DOHH2 (cell line): Measurements from ENCODE around the gene PPHLN1.

ENCODE experiments used
- CTCF ChIP-seq: fragments of 200-600 bp; sonication (generic); IDR thresholded peaks from one replicate; pipeline ENCODE4 v1.5.1; 2014; ENCODE audit warnings: antibody characterized with exemption, mild to moderate bottlenecking, low read depth, low read length; ENCODE audit not compliant: poor library complexity, severe bottlenecking
- EZH2phosphoT487 ChIP-seq: fragments of 200-600 bp; sonication (generic); IDR thresholded peaks from 2 replicates; pipeline ENCODE4 v1.6.1; 2017; ENCODE audit warnings: borderline replicate concordance, mild to moderate bottlenecking, antibody characterized with exemption, low read length, moderate library complexity, mixed read lengths

- TF ChIP-seq CTCF (no peak), EZH2phosphoT487 (no peak)
Observed at GRCh38 chr12:42462486-42462885, 136.5 kb downstream of the PPHLN1 start.
